HS-27A (cell line): ENCODE data around the gene ZNF630.
"Not testable (repeated sequence)": the region's sequence is repeated elsewhere in the genome, so short reads cannot be mapped to it uniquely, and the experiment has no call there.

ENCODE experiments used
- DNase-seq: peaks from one replicate; pipeline ENCODE4 v3.0.0-alpha.2; 2012; ENCODE audit warnings: low read depth, missing footprints

The ZNF630 gene

DNA sequence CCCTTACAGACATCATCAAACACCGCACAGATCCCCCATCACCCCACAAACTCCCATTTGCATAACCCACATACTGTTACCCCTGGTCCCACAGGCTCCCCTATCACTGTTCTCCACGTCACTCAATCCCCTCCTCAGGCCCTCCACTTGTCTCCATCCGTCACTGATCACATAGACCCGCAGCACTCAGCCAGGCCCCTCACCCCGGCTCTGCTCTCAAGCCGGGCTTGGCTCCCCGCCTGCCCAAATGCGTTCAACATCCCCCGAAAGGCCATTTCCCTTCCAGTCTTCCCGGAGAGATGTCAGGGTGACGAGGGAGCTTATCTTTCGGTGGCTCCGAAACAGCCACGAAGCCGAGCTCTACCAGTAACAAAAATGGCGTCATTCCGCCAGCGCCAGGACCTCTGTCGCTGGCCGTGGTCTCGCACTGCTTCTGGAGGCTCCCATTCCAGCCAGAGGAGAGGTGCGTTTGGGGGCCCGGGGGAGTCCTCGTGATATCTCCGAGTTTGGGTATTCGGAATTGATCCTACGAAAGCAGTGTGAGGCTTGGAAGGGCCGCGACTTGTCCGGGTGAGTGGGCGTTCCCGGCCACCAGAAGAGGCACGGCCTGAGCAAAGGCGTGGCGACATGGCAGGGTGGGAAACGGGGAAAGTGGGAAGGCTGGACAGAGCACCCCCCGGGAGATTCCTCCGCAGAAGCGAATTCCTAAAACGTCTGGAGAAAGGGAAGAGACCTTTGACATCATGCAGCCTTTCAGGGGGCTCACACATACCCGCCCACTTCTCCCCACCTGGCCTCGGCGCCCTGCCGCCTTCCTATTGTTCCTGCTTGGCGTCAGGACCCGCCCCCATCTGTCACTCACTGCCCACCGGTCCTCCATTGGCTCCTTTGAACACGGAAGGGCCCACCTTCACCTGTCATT, at the start of gene ZNF630:
ZNF630 (minus strand) TSS at position 577 of the 922 bp plus-strand sequence. CDS start 4,754 bp downstream, outside the sequence.
- no peak for DNase-seq

DNA sequence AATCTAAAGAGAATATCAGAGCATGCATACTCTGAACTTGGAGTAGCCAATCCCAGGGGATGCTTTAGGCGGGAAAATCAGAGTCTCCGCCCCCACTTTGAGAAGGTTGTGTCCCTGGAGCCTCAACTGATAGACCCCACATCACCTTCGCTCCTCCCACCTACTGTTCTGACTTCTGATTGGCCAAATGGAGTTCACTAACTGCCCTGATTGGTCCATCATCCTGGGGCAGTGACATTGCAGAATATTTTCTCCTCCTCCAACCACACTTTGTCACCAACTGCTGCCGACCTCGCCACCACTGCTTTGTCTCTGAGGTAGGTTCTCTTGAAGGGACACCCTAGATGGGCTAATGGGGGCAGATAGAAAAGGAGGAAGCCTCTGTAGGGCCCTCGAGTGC, 36.3 kb upstream of the ZNF630 start:
- DNase-seq = no peak

- DNase-seq = no peak
Measured at GRCh38 chrX:48102874-48103374, 31.5 kb upstream of the ZNF630 start.

DNA sequence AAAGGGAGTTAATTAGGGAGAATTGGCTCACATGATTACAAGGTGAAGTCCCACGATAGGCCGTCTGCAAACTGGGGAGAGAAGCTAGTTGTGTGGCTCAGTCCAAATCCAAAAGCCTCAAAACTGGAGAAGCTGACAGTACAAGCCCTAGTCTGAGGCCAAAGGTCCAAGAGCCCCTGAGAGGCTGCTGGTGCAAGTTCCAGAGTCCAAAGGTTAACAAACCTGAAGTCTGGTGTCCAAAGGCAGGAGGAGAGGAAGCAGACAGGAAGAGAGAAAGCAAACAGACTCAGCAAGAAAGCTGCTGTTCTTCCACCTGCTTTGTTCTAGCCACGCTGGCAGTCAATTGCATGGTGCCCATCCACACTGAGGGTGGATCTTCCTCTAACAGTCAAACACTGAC, 30.0 kb upstream of the ZNF630 start:
- DNase-seq = no peak

- DNase-seq = not testable (repeated sequence)
Measured at GRCh38 chrX:48092558-48092957, 21.1 kb upstream of the ZNF630 start.

DNA sequence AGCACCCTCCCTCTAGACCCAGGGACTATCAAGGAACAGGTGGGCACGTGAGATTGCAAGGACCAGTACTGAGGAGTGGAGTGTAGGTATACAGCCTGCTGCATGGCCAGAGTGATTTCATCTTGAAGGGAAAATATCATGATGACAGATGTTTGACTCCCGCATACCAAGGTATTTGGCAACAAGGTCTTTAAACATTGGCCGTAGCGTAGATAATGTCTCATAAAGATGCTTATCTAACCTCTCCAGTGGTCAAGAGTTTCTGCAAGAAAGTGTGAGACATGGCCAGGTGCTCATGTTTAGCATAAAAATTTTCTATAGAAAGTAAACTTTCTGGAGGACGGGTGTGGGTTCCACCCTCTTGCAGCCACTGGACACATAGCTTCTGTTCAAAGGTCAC, 18.7 kb upstream of the ZNF630 start:
- no peak for DNase-seq

- DNase-seq = no peak
Measured at GRCh38 chrX:48086082-48086481, 14.6 kb upstream of the ZNF630 start.

- no peak for DNase-seq
Measured at GRCh38 chrX:48083706-48084105, 12.3 kb upstream of the ZNF630 start.

GRCh38 chrX:48083212-48083611, 11.8 kb upstream of the ZNF630 start:
- DNase-seq = no peak

GRCh38 chrX:48076343-48076742, 4.9 kb upstream of the ZNF630 start:
- no peak for DNase-seq

DNA sequence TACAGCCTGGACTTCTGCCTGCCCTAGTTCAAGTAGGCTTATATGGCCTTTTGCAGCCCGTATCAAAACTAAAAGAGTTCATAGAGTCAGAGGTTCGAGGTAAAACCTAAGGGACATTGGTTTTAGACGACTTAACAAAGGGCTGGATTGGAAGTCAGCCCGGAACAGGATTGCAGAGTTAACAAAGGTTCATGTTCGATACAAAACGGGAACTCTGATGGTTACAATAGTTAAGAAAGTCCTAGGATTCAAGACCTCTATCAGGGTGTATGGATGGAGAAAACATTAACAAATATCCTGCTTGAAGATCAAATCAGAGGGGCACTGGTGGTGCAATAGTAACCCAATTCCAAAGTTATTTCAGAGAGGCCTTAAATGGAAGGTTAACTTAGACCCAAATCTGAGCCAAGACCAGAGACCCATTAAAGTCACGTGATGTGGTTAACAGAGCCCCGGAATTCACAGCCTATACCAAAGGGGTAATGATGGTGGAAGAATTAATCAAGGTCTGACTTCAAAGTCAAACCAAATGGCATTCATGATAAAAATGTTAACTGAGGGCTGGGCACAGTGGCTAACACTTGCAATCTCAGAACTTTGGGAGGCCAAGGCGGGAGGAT, 656 bp upstream of the ZNF630 start:
- DNase-seq = no peak

- DNase-seq = no peak
Measured at GRCh38 chrX:48068096-48068887, 3.1 kb downstream of the ZNF630 start.

GRCh38 chrX:48064261-48064660, 7.2 kb downstream of the ZNF630 start:
- no peak for DNase-seq

- no peak for DNase-seq
Measured at GRCh38 chrX:48059296-48059639, 12.2 kb downstream of the ZNF630 start.

- no peak for DNase-seq
Measured at GRCh38 chrX:48058621-48059295, 12.7 kb downstream of the ZNF630 start.

- DNase-seq = no peak
Measured at GRCh38 chrX:48046846-48047245, 24.6 kb downstream of the ZNF630 start.

GRCh38 chrX:48045410-48046311, 25.8 kb downstream of the ZNF630 start:
- peak; percentile 7 for DNase-seq

GRCh38 chrX:48043056-48043455, 28.4 kb downstream of the ZNF630 start:
- no peak for DNase-seq

DNA sequence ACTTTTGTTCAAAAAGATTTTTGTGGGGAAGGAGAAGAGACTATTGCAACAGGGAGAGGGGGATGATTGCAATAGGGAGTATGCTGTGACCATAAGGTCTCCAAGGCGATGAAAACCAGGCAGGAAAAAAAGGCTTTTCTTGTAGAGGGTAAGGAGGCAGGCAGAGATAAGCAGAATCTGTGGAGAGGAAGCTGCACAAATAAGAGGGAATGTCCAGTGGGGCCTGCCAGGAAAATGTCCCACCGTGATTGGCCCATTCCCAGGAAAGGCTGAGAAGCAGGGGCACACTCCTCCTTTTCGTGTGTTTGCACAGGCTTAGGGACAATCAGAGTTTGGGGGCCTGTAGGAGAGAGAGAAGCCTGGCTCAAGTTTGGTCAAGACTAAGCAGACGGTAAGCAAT, 35.5 kb downstream of the ZNF630 start:
- no peak for DNase-seq

GRCh38 chrX:48030641-48031173, 40.7 kb downstream of the ZNF630 start:
- not testable (repeated sequence) for DNase-seq

GRCh38 chrX:48030237-48030636, 41.2 kb downstream of the ZNF630 start:
- DNase-seq = no peak
